ENCODE results near the gene KCNH1.

Gene KCNH1

GRCh38 chr1:210866532-210866931 lies 267.4 kb downstream of the KCNH1 start:
- no peak for DNase-seq (ENCODE audit: low spot score)

GRCh38 chr1:210857705-210858104 lies 276.2 kb downstream of the KCNH1 start:
- no peak for DNase-seq (ENCODE audit: low spot score)

GRCh38 chr1:210857146-210857663 lies 276.7 kb downstream of the KCNH1 start:
- no peak for DNase-seq (ENCODE audit: low spot score)

- DNase-seq (ENCODE audit: low spot score) = no peak
Measured at GRCh38 chr1:210855440-210855839, 278.5 kb downstream of the KCNH1 start.

GRCh38 chr1:210853276-210853675 lies 280.7 kb downstream of the KCNH1 start:
- DNase-seq (ENCODE audit: low spot score) = no peak

GRCh38 chr1:210850556-210850955 lies 283.4 kb downstream of the KCNH1 start:
- no peak for DNase-seq (ENCODE audit: low spot score)

- no peak for DNase-seq (ENCODE audit: low spot score)
Measured at GRCh38 chr1:210848474-210848873, 285.5 kb downstream of the KCNH1 start.

- DNase-seq (ENCODE audit: low spot score) = no peak
Measured at GRCh38 chr1:210841926-210842625, 291.9 kb downstream of the KCNH1 start.

- no peak for DNase-seq (ENCODE audit: low spot score)
Measured at GRCh38 chr1:210830034-210831028, 303.6 kb downstream of the KCNH1 start.

- DNase-seq (ENCODE audit: low spot score) = no peak
Measured at GRCh38 chr1:210828996-210829596, 304.9 kb downstream of the KCNH1 start.

GRCh38 chr1:210827481-210827880 lies 306.5 kb downstream of the KCNH1 start:
- DNase-seq (ENCODE audit: low spot score) = no peak

GRCh38 chr1:210826686-210827085 lies 307.3 kb downstream of the KCNH1 start:
- no peak for DNase-seq (ENCODE audit: low spot score)

GRCh38 chr1:210822932-210823331 lies 311.0 kb downstream of the KCNH1 start:
- no peak for DNase-seq (ENCODE audit: low spot score)

- no peak for DNase-seq (ENCODE audit: low spot score)
Measured at GRCh38 chr1:210822241-210822640, 311.7 kb downstream of the KCNH1 start.

- no peak for DNase-seq (ENCODE audit: low spot score)
Measured at GRCh38 chr1:210821615-210822014, 312.3 kb downstream of the KCNH1 start.

- DNase-seq (ENCODE audit: low spot score) = no peak
Measured at GRCh38 chr1:210819266-210819665, 314.7 kb downstream of the KCNH1 start.

GRCh38 chr1:210817385-210818275 lies 316.3 kb downstream of the KCNH1 start:
- no peak for DNase-seq (ENCODE audit: low spot score)

GRCh38 chr1:210815641-210816550 lies 318.1 kb downstream of the KCNH1 start:
- DNase-seq (ENCODE audit: low spot score) = no peak

GRCh38 chr1:210814382-210815123 lies 319.4 kb downstream of the KCNH1 start:
- DNase-seq (ENCODE audit: low spot score) = no peak

- no peak for DNase-seq (ENCODE audit: low spot score)
Measured at GRCh38 chr1:210801501-210801900, 332.4 kb downstream of the KCNH1 start.
